Measurements from ENCODE around the gene SLC44A4. TPM values are rescaled to one million over a fixed set of nuclear protein-coding genes. Genes with fewer than 3 reads are reported as not detected.

SLC44A4 gene
- total and polyA plus RNA-seq, 9 of the 15 experiments (the other 6 are each of a cell fraction or from before 2014, with no cell fraction given) = 7.9 to 18.6 (median 11.2) TPM

GRCh38 chr6:31829633-31830283, 49.0 kb downstream of the SLC44A4 start (continued):
- TF ChIP-seq CCAR2 (IDR thresholded peaks at IDR 0.05; ENCODE audit: low read depth, low read length) (no peak), HLTF (IDR thresholded peaks at IDR 0.05) (no peak), ZKSCAN8 (CRISPR knock-in tag; IDR thresholded peaks at IDR 0.05) (no peak), RBM15 (IDR thresholded peaks at IDR 0.05; ENCODE audit: insufficient read depth, low read length) (no peak), YY1 (IDR thresholded peaks at IDR 0.05; ENCODE audit: borderline replicate concordance in 1 of 3, control insufficient read depth in 1 of 3, extremely low read depth in 1 of 3, insufficient read depth in 3 of 3, insufficient read length in 1 of 3, insufficient replicate concordance in 2 of 3, low read depth in 1 of 3, low read length in 2 of 3) (no peak), ZNF217 (CRISPR knock-in tag; IDR thresholded peaks at IDR 0.05) (no peak), SNAPC5 (CRISPR knock-in tag; IDR thresholded peaks at IDR 0.05) (no peak), E2F3 (CRISPR knock-in tag; IDR thresholded peaks at IDR 0.05) (no peak), ARID4B (CRISPR knock-in tag; IDR thresholded peaks at IDR 0.05) (no peak), SP1 (CRISPR knock-in tag; IDR thresholded peaks at IDR 0.05) (no peak), ZNF76 (CRISPR knock-in tag; IDR thresholded peaks at IDR 0.05; ENCODE audit: borderline replicate concordance) (no peak), NRF1 (conservative IDR thresholded peaks at IDR 0.05 in 1 of 2, IDR thresholded peaks at IDR 0.05 in 1 of 2) (no peak), SREBF2 (CRISPR knock-in tag; IDR thresholded peaks at IDR 0.05) (no peak), TEAD4 (IDR thresholded peaks at IDR 0.05; ENCODE audit: low read length) (peak; percentile 27), TEAD4 (CRISPR knock-in tag; IDR thresholded peaks at IDR 0.05; ENCODE audit: borderline replicate concordance) (no peak)
- TF ChIP-seq, protein P1, sequence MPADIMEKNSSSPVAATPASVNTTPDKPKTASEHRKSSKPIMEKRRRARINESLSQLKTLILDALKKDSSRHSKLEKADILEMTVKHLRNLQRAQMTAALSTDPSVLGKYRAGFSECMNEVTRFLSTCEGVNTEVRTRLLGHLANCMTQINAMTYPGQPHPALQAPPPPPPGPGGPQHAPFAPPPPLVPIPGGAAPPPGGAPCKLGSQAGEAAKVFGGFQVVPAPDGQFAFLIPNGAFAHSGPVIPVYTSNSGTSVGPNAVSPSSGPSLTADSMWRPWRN (IDR thresholded peaks at IDR 0.05; ENCODE audit: low read depth) = no peak
- TF ChIP-seq, protein P2, sequence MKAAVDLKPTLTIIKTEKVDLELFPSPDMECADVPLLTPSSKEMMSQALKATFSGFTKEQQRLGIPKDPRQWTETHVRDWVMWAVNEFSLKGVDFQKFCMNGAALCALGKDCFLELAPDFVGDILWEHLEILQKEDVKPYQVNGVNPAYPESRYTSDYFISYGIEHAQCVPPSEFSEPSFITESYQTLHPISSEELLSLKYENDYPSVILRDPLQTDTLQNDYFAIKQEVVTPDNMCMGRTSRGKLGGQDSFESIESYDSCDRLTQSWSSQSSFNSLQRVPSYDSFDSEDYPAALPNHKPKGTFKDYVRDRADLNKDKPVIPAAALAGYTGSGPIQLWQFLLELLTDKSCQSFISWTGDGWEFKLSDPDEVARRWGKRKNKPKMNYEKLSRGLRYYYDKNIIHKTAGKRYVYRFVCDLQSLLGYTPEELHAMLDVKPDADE (conservative IDR thresholded peaks at IDR 0.05; ENCODE audit: control insufficient read depth, low read depth, low read length) = no peak
